HCT116 (cell line): ENCODE measurements around the gene CDK14. TPM values are rescaled to one million over a fixed set of nuclear protein-coding genes. Genes with fewer than 3 reads are reported as not detected.

Experiments
- ATAC-seq: fragments of 200-7000 bp; cut with Tn5 transposase; 2 replicates; pipeline ENCODE4 v1.9.1; 2020; ENCODE audit warnings: mild to moderate bottlenecking, moderate library complexity
- BruUV-seq: library from RNA; stranded (reverse); fragments of 400-500 nt; replicated peaks from 2 replicates; lab custom pipeline; 2021; lab: Mats Ljungman, UMichigan
- CTCF ChIA-PET: fragments of 300-600 bp; sonication (Branson Sonifier 250); formaldehyde crosslinking; loops from one replicate; lab custom pipeline; 2021; ENCODE audit warnings: antibody characterized with exemption; lab: Charles Lee
- POLR2A ChIA-PET: fragments of 300-600, 350-600 bp; sonication (Branson Sonifier 250); formaldehyde crosslinking; loops from one replicate; lab custom pipeline; 2021; ENCODE audit warnings: antibody characterized with exemption; lab: Charles Lee
- RAD21 ChIA-PET, 2 experiments: fragments of 300-600 bp; sonication (Branson Sonifier 250); formaldehyde crosslinking; loops; one replicate each; lab custom pipeline; 2023; ENCODE audit warnings: low total read pairs in 2 of 2; ENCODE audit not compliant: uncharacterized antibody in 2 of 2, unreplicated experiment in 2 of 2, low non-redundant PET in 1 of 2; lab: Charles Lee
- DNase-seq: peaks from one replicate; pipeline ENCODE4 v3.0.0-alpha.2; 2010; ENCODE audit warnings: low read depth, low spot score
- H2AFZ ChIP-seq: fragments of 200-600 bp; shearing (Covaris generic), sonication (generic); 2 replicates; pipeline ENCODE4 v1.6.1; 2017; ENCODE audit warnings: low read depth, mixed run types, mixed read lengths, antibody characterized with exemption, low read length; ENCODE audit not compliant: poor library complexity, severe bottlenecking
- H3K27ac ChIP-seq: 2 replicates; pipeline ENCODE4 v1.5.1; 2012; ENCODE audit warnings: low read depth, low read length
- H3K27me3 ChIP-seq: fragments of 200-600 bp; sonication (generic); 2 replicates; pipeline ENCODE4 v1.6.1; 2016; ENCODE audit warnings: mixed run types, low read length, mixed read lengths; ENCODE audit not compliant: insufficient read depth
- H3K36me3 ChIP-seq, 2 experiments: fragments of 200-500 bp in 1 of 2; fragments of 200-600 bp in 1 of 2; sonication (Bioruptor generic) in 1 of 2; sonication (generic) in 1 of 2; 2 replicates each; pipeline versions ENCODE4 v1.5.1 to v1.6.1; 2014 to 2016; ENCODE audit warnings: low read length in 2 of 2, inconsistent platforms in 1 of 2, mixed read lengths in 1 of 2, mixed run types in 1 of 2; ENCODE audit not compliant: insufficient read depth in 2 of 2, control insufficient read depth in 1 of 2
- H3K4me1 ChIP-seq, 2 experiments: fragments of 200-600 bp in 1 of 2; sonication (generic) in 1 of 2; 2 replicates each; pipeline versions ENCODE4 v1.5.1 to v1.6.1; 2012 to 2017; ENCODE audit warnings: low read length in 2 of 2, inconsistent platforms in 1 of 2, mild to moderate bottlenecking in 1 of 2, mixed read lengths in 1 of 2, mixed run types in 1 of 2, moderate library complexity in 1 of 2; ENCODE audit not compliant: insufficient read depth in 2 of 2, control insufficient read depth in 1 of 2
- H3K4me2 ChIP-seq: fragments of 200-600 bp; sonication (generic); 2 replicates; pipeline ENCODE4 v1.6.1; 2017; ENCODE audit warnings: mixed run types, low read length, mixed read lengths
- H3K4me3 ChIP-seq, 2 experiments: fragments of 200-600 bp in 1 of 2; sonication (generic) in 1 of 2; replicated peaks in 1 of 2; 2 replicates each; pipeline ENCODE4 v1.5.1; 2011 to 2016; ENCODE audit warnings: low read length in 2 of 2, control low read depth in 1 of 2, low read depth in 1 of 2, mild to moderate bottlenecking in 1 of 2, mixed read lengths in 1 of 2, mixed run types in 1 of 2
- H3K79me2 ChIP-seq: fragments of 200-600 bp; sonication (generic); 2 replicates; pipeline ENCODE4 v1.6.1; 2017; ENCODE audit warnings: mild to moderate bottlenecking, mixed run types, low read length, moderate library complexity, mixed read lengths; ENCODE audit not compliant: insufficient read depth
- H3K9ac ChIP-seq: fragments of 200-600 bp; sonication (generic); 2 replicates; pipeline ENCODE4 v1.6.1; 2016; ENCODE audit warnings: low read length, mixed read lengths
- H3K9me2 ChIP-seq: fragments of 200-600 bp; sonication (generic), shearing (Covaris generic); 2 replicates; pipeline ENCODE4 v1.6.1; 2017; ENCODE audit warnings: mixed run types, mild to moderate bottlenecking, moderate library complexity; ENCODE audit not compliant: insufficient read depth
- H3K9me3 ChIP-seq, 2 experiments: fragments of 200-500 bp in 1 of 2; fragments of 200-600 bp in 1 of 2; sonication (Bioruptor generic) in 1 of 2; sonication (generic) in 1 of 2; 2 replicates each; pipeline ENCODE4 v1.6.1; 2014 to 2017; ENCODE audit warnings: low read length in 2 of 2, mixed read lengths in 2 of 2, inconsistent platforms in 1 of 2, low read depth in 1 of 2, mild to moderate bottlenecking in 1 of 2, mixed run types in 1 of 2, moderate library complexity in 1 of 2; ENCODE audit not compliant: control insufficient read depth in 1 of 2, insufficient read depth in 1 of 2
- H4K20me1 ChIP-seq: fragments of 200-600 bp; sonication (generic), shearing (Covaris generic); 2 replicates; pipeline ENCODE4 v1.6.1; 2017; ENCODE audit warnings: mixed run types, mild to moderate bottlenecking, moderate library complexity; ENCODE audit not compliant: insufficient read depth
- CTCF ChIP-seq, 3 experiments: fragments of 200-600 bp in 1 of 3; sonication (generic) in 1 of 3; IDR thresholded peaks in 2 of 3; conservative IDR thresholded peaks in 1 of 3; 2 replicates each; pipeline ENCODE4 v1.5.1; 2012 to 2017; ENCODE audit warnings: low read depth in 2 of 3, low read length in 2 of 3, antibody characterized with exemption in 1 of 3, borderline replicate concordance in 1 of 3, control low read depth in 1 of 3, mild to moderate bottlenecking in 1 of 3, mixed read lengths in 1 of 3, mixed run types in 1 of 3, moderate library complexity in 1 of 3; ENCODE audit not compliant: insufficient read depth in 1 of 3
- EZH2 ChIP-seq: fragments of 200-600 bp; sonication (generic); IDR thresholded peaks from 2 replicates; pipeline ENCODE4 v1.6.1; 2017; ENCODE audit warnings: antibody characterized with exemption, mixed run types
- FOSL1 ChIP-seq: IDR thresholded peaks from 2 replicates; pipeline ENCODE4 v1.6.1; 2012; ENCODE audit warnings: low read depth
- JUND ChIP-seq: IDR thresholded peaks from 2 replicates; pipeline ENCODE4 v1.6.1; 2012
- RAD21 ChIP-seq: IDR thresholded peaks from 2 replicates; pipeline ENCODE4 v1.6.1; 2012; ENCODE audit warnings: low read depth, mild to moderate bottlenecking
- SIN3A ChIP-seq: IDR thresholded peaks from 2 replicates; pipeline ENCODE4 v1.6.1; 2012; ENCODE audit warnings: low read depth
- ZBTB33 ChIP-seq: IDR thresholded peaks from 2 replicates; pipeline ENCODE4 v1.6.1; 2011; ENCODE audit warnings: mild to moderate bottlenecking, low read length, moderate library complexity; ENCODE audit not compliant: insufficient replicate concordance; ENCODE audit errors: extremely low read depth
- intact Hi-C: fragments of 100-400 bp; cut with micrococcal nuclease; formaldehyde crosslinking; loops from 2 replicates; pipeline ENCODE4 v1.10.0; 2022
- total RNA-seq: library from RNA; stranded (reverse); gene quantifications from one replicate; pipeline ENCODE4 v1.2.1, GENCODE V29; 2021; ENCODE audit not compliant: unreplicated experiment

The CDK14 gene
- total RNA-seq, 1 experiment from 2014 or later, result 10.2 TPM

GRCh38 chr7:91088691-91089090 is 492.6 kb downstream of the CDK14 start (continued):
- TF ChIP-seq ZBTB33 (no peak), FOSL1 (no peak), SIN3A (no peak)

- Histone ChIP-seq H3K36me3 (no peaks in the 10 kb centered on the region), H3K4me3 (no peak overlapping the region), H4K20me1 (no peaks in the 10 kb centered on the region), H3K4me2 (peak overlapping the region; percentile 53), H2AFZ (no peak overlapping the region), H3K9ac (no peak overlapping the region), H3K27me3 (no peaks in the 10 kb centered on the region), H3K79me2 (no peaks in the 10 kb centered on the region), H3K9me3 (no peaks in the 10 kb centered on the region), H3K9me2 (no peaks in the 10 kb centered on the region), H3K4me1 (no peaks in the 10 kb centered on the region), H3K27ac (no peak overlapping the region)
- CTCF ChIA-PET, result interaction anchor here (0.9 to 1.9 kb wide), 4 partner anchors 8 to 695 kb away, joined by 3 to 7 read pairs (median 4); no protein-coding TSS in a partner anchor
- ATAC-seq, result peak; percentile 82
- RAD21 ChIA-PET, result no interaction called here
- no TSS peak for BruUV-seq
- intact Hi-C loops, result loop anchor here (5.0 to 10.0 kb wide), 2 partner anchors 548 to 1355 kb away; partner anchors contain the start of gene GATAD1
- TF ChIP-seq EZH2 (no peak), FOSL1 (no peak), JUND (no peak), RAD21 (peak; percentile 69), SIN3A (no peak), CTCF (IDR thresholded peaks at IDR 0.05 in 2 of 3, conservative IDR thresholded peaks at IDR 0.05 in 1 of 3; ENCODE audit: borderline replicate concordance in 1 of 3, insufficient read depth in 1 of 3, low read depth in 2 of 3, low read length in 2 of 3) (peak; percentile 47 to 84 (median 82); a peak in 5 of 6 replicates)
- DNase-seq, result peak; percentile 26
- POLR2A ChIA-PET, result no interaction called here
These were observed 493.4 kb downstream of the CDK14 start for GRCh38 chr7:91089382-91089963.
